Esophagus squamous epithelium (tissue), 4 donors: ENCODE measurements around the gene YBX1.
"Not testable (repeated sequence)": the region's sequence is repeated elsewhere in the genome, so short reads cannot be mapped to it uniquely, and the experiment has no call there.

ENCODE experiments used
- CTCF ChIP-seq, 6 experiments: fragments of 450-650 bp in 4 of 6; fragments of 200-600 bp in 2 of 6; sonication (generic) in 2 of 6; IDR thresholded peaks; one replicate each; pipeline ENCODE4 v1.5.1; 2016 to 2019; ENCODE audit warnings: antibody characterized with exemption in 6 of 6, mild to moderate bottlenecking in 4 of 6, moderate library complexity in 4 of 6
- POLR2A ChIP-seq, 4 donors: fragments of 450-650 bp; IDR thresholded peaks; one replicate each; pipeline ENCODE4 v1.6.1; 2017; ENCODE audit warnings: antibody characterized with exemption in 4 of 4, mild to moderate bottlenecking in 4 of 4, moderate library complexity in 3 of 4

GRCh38 chr1:42751511-42752070 is 69.4 kb downstream of the YBX1 start:
- TF ChIP-seq POLR2A, CTCF (IDR thresholded peaks at IDR 0.05): not testable (repeated sequence)
